Osteoblast (primary cell): ENCODE measurements around the gene SEMA3A. TPM values are rescaled to one million over a fixed set of nuclear protein-coding genes. Genes with fewer than 3 reads are reported as not detected.

Source experiments
- DNase-seq: peaks from one replicate; pipeline ENCODE4 v3.0.0; 2011; ENCODE audit warnings: low spot score, mixed read lengths; ENCODE audit not compliant: insufficient read length; ENCODE audit errors: missing footprints
- H2AFZ ChIP-seq: 2 replicates; pipeline ENCODE4 v1.6.0; 2011; ENCODE audit warnings: mild to moderate bottlenecking, low read length
- H3K27ac ChIP-seq: 2 replicates; pipeline ENCODE4 v1.5.1; 2011; ENCODE audit warnings: mild to moderate bottlenecking, low read depth, low read length, moderate library complexity
- H3K27me3 ChIP-seq: 2 replicates; pipeline ENCODE4 v1.6.0; 2012; ENCODE audit warnings: mild to moderate bottlenecking, control low read depth, inconsistent platforms, low read length, moderate library complexity; ENCODE audit not compliant: insufficient read depth
- H3K36me3 ChIP-seq: 2 replicates; pipeline ENCODE4 v1.5.1; 2011; ENCODE audit warnings: mild to moderate bottlenecking, low read length, control low read depth, moderate library complexity; ENCODE audit not compliant: insufficient read depth
- H3K4me1 ChIP-seq: 2 replicates; pipeline ENCODE4 v1.5.1; 2011; ENCODE audit warnings: mild to moderate bottlenecking, low read length, control low read depth, moderate library complexity; ENCODE audit not compliant: insufficient read depth
- H3K4me2 ChIP-seq: 2 replicates; pipeline ENCODE4 v1.6.0; 2011; ENCODE audit warnings: mild to moderate bottlenecking, low read length; ENCODE audit not compliant: insufficient read depth
- H3K4me3 ChIP-seq: fragments of 200-600 bp; sonication (generic); 3 replicates; pipeline ENCODE4 v1.5.1; 2012; ENCODE audit warnings: mild to moderate bottlenecking, low read length, inconsistent platforms; ENCODE audit not compliant: insufficient read depth
- H3K79me2 ChIP-seq: 2 replicates; pipeline ENCODE4 v1.6.0; 2012; ENCODE audit warnings: mild to moderate bottlenecking, low read length, control low read depth, inconsistent platforms; ENCODE audit not compliant: insufficient read depth
- H3K9me3 ChIP-seq: 2 replicates; pipeline ENCODE4 v1.5.1; 2011; ENCODE audit warnings: low read depth, low read length, control low read depth
- H4K20me1 ChIP-seq: 2 replicates; pipeline ENCODE4 v1.6.0; 2012; ENCODE audit warnings: mild to moderate bottlenecking, low read length, control low read depth; ENCODE audit not compliant: insufficient read depth
- CTCF ChIP-seq: IDR thresholded peaks from 2 replicates; pipeline ENCODE4 v1.5.1; 2011; ENCODE audit warnings: mild to moderate bottlenecking, low read depth, low read length, moderate library complexity; ENCODE audit errors: extremely low read depth
- total RNA-seq: library from RNA; depleted of rRNA; stranded (reverse); fragments of >200 nt; gene quantifications from 2 replicates; pipeline ENCODE4 v1.2.3, GENCODE V29; 2012

SEMA3A gene
- total RNA-seq, 1 donor, result 2.5 TPM

GRCh38 chr7:84236398-84236797, 41.8 kb upstream of the SEMA3A start:
- DNase-seq, result no peak
- Histone ChIP-seq H3K9me3 (no peaks in the 10 kb centered on the region), H3K27me3 (no peaks in the 10 kb centered on the region), H3K27ac (peak overlapping the region; percentile 62), H3K4me2 (no peak overlapping the region), H3K4me1 (peaks cover 17% of the 10 kb centered on the region), H4K20me1 (no peaks in the 10 kb centered on the region), H3K79me2 (no peaks in the 10 kb centered on the region), H2AFZ (no peak overlapping the region), H3K36me3 (no peaks in the 10 kb centered on the region), H3K4me3 (no peak overlapping the region)
- no peak for TF ChIP-seq CTCF

DNA sequence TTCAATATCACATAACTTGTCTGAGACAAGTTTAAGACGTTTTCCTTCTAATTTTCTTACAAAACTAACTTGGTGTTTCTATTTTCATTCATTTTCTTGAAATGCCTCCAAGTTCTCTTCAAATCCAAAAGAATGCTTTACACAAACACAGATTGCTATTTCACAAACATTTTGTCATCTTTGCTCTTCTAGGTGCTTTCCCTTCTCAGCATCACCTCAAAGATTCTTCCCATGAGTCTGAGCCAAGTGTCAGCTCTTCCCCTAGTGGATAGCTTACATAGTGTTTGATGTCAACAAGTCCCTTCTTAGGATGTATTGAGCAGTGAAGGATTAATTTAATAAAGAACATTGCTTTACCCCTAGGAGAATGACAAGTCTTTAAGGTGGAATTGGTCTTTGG, 38.1 kb upstream of the SEMA3A start:
- Histone ChIP-seq H3K27ac (no peak overlapping the region), H3K79me2 (no peaks in the 10 kb centered on the region), H3K4me3 (no peak overlapping the region), H3K36me3 (no peaks in the 10 kb centered on the region), H3K9me3 (no peaks in the 10 kb centered on the region), H2AFZ (no peak overlapping the region), H3K4me1 (peaks cover 21% of the 10 kb centered on the region), H3K27me3 (no peaks in the 10 kb centered on the region), H3K4me2 (no peak overlapping the region), H4K20me1 (no peaks in the 10 kb centered on the region)
- DNase-seq, result no peak
- TF ChIP-seq CTCF, result peak; percentile 20

- peak overlapping the region; percentile 17 for H3K27ac ChIP-seq
- peak; percentile 45 for DNase-seq
- H3K79me2 ChIP-seq, result no peaks in the 10 kb centered on the region
- H3K4me3 ChIP-seq, result no peak overlapping the region
- H3K4me2 ChIP-seq, result no peak overlapping the region
- no peaks in the 10 kb centered on the region for H3K9me3 ChIP-seq
- no peak for TF ChIP-seq CTCF
- H3K4me1 ChIP-seq, result peaks cover 15% of the 10 kb centered on the region
- H3K36me3 ChIP-seq, result no peaks in the 10 kb centered on the region
- no peaks in the 10 kb centered on the region for H3K27me3 ChIP-seq
- peak overlapping the region; percentile 36 for H2AFZ ChIP-seq
- no peaks in the 10 kb centered on the region for H4K20me1 ChIP-seq
Observed at GRCh38 chr7:84231157-84231556, 36.6 kb upstream of the SEMA3A start.

DNA sequence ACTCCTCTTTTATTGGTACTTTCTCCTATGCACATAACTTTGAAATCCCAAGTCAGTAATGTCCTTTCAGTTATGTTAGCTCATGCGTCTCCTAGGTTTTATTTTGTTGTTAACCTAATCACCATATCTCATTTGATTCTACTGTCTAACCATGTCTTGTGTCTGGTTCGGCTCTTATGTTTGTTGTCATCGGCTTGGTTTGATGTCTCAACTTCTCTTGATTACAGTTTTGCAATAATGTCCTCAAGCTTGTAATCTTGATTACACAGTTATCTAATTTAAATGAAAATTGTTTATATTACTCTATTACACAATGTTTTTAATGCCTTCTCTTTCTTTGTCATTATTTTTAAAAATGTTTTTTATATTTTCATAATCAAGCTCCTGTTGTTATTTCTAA, 35.9 kb upstream of the SEMA3A start:
- Histone ChIP-seq H3K4me3 (no peak overlapping the region), H3K36me3 (no peaks in the 10 kb centered on the region), H3K4me1 (peaks cover 9% of the 10 kb centered on the region), H2AFZ (no peak overlapping the region), H3K4me2 (no peak overlapping the region), H4K20me1 (no peaks in the 10 kb centered on the region), H3K27me3 (no peaks in the 10 kb centered on the region), H3K27ac (no peak overlapping the region), H3K79me2 (no peaks in the 10 kb centered on the region), H3K9me3 (no peaks in the 10 kb centered on the region)
- no peak for DNase-seq
- TF ChIP-seq CTCF, result no peak
